ENCODE measurements around the gene GPR180. TPM values are rescaled to one million over a fixed set of nuclear protein-coding genes. Genes with fewer than 3 reads are reported as not detected.

The GPR180 gene
- total RNA-seq, 1 donor from 2014 or later = 11.7 TPM

DNA sequence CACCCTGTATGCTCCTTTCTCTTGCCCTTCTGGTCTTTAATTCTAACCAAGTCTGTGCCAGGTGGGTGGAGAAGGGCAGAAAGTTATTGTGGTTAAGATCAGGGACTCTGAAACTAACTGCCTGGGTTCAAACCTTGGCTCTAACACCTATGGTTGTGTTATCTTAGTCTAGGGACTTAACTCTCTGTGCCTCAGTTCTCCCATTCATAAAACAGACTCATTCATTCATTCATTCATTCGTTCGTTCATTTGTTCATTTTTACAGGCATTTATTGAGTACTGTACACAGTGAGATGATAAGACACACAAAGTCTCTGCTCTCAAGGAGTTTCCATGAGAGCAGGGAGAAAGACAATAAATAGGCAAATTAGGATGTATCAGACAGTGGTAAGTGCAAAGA is 80.6 kb downstream of the GPR180 start:
- Mint-ChIP-seq H3K4me1 (ENCODE audit: low read depth) (no peaks in the 10 kb centered on the region), H3K9me3 (ENCODE audit: low read depth) (no peaks in the 10 kb centered on the region), H3K4me3 (ENCODE audit: unreplicated experiment) (no peak overlapping the region), H3K27me3 (ENCODE audit: low read depth) (peaks cover 42% of the 10 kb centered on the region), H3K36me3 (ENCODE audit: low read depth) (no peaks in the 10 kb centered on the region), H3K27ac (ENCODE audit: unreplicated experiment) (no peak overlapping the region)
- TF ChIP-seq, protein P1, sequence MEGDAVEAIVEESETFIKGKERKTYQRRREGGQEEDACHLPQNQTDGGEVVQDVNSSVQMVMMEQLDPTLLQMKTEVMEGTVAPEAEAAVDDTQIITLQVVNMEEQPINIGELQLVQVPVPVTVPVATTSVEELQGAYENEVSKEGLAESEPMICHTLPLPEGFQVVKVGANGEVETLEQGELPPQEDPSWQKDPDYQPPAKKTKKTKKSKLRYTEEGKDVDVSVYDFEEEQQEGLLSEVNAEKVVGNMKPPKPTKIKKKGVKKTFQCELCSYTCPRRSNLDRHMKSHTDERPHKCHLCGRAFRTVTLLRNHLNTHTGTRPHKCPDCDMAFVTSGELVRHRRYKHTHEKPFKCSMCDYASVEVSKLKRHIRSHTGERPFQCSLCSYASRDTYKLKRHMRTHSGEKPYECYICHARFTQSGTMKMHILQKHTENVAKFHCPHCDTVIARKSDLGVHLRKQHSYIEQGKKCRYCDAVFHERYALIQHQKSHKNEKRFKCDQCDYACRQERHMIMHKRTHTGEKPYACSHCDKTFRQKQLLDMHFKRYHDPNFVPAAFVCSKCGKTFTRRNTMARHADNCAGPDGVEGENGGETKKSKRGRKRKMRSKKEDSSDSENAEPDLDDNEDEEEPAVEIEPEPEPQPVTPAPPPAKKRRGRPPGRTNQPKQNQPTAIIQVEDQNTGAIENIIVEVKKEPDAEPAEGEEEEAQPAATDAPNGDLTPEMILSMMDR (IDR thresholded peaks at IDR 0.05) = no peak
- DNase-seq (ENCODE audit: low spot score) = no peak

DNA sequence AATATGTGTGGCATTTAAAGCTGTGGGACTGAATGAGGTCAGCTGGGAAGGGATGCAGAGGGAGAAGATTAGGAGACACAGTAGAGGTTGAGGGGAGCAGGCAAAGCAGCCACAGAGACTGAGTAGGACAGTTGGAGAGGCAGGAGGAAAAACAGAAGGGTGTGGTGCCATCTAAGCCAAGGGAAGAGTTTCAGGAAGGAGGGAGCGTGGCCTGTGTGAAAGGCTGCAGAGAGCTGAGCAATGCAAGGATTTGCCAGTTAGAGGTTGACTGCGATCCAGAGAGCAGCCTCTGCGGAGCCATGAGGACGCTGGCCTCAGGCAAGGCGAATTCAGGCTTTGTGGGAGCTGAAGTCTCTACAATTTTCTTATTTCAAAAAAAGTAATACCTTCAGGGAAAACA is 81.8 kb downstream of the GPR180 start:
- Mint-ChIP-seq H3K36me3 (ENCODE audit: low read depth) (no peaks in the 10 kb centered on the region), H3K27ac (ENCODE audit: unreplicated experiment) (no peak overlapping the region), H3K9me3 (ENCODE audit: low read depth) (no peaks in the 10 kb centered on the region), H3K4me3 (ENCODE audit: unreplicated experiment) (no peak overlapping the region), H3K27me3 (ENCODE audit: low read depth) (peaks cover 39% of the 10 kb centered on the region), H3K4me1 (ENCODE audit: low read depth) (no peaks in the 10 kb centered on the region)
- no peak for DNase-seq (ENCODE audit: low spot score)
- TF ChIP-seq, protein P1 (IDR thresholded peaks at IDR 0.05) = no peak

Other genes starting within 250 kb of the GPR180 start
- gene DCT, start 122.2 kb upstream of the GPR180 start, total RNA-seq = not detected in 3 replicates
- gene TGDS, start 5.7 kb upstream of the GPR180 start, total RNA-seq = 8.4 to 12.6 TPM (median 9.4 TPM) in 3 replicates
- not detected in 3 replicates for gene SOX21, start 110.7 kb downstream of the GPR180 start, total RNA-seq

All from chondrocyte (in vitro differentiated cells).